BLaER1 (cell line): ENCODE data around the gene PWWP2B.

Experiments
- H3K27ac ChIP-seq: shearing (Covaris generic); formaldehyde crosslinking; 2 replicates; pipeline ENCODE4 v1.8.1; 2022
- H3K27me3 ChIP-seq: shearing (Covaris generic); formaldehyde crosslinking; 2 replicates; pipeline ENCODE4 v1.8.1; 2022
- H3K36me3 ChIP-seq: shearing (Covaris generic); formaldehyde crosslinking; 2 replicates; pipeline ENCODE4 v1.8.1; 2022
- H3K4me1 ChIP-seq: shearing (Covaris generic); formaldehyde crosslinking; 2 replicates; pipeline ENCODE4 v1.8.1; 2022
- H3K4me2 ChIP-seq: shearing (Covaris generic); formaldehyde crosslinking; 2 replicates; pipeline ENCODE4 v1.8.1; 2022
- H3K4me3 ChIP-seq: shearing (Covaris generic); formaldehyde crosslinking; 2 replicates; pipeline ENCODE4 v1.8.1; 2022
- H3K9ac ChIP-seq: shearing (Covaris generic); formaldehyde crosslinking; 2 replicates; pipeline ENCODE4 v1.8.1; 2022
- H3K9me3 ChIP-seq: shearing (Covaris generic); formaldehyde crosslinking; 2 replicates; pipeline ENCODE4 v1.8.1; 2022
- H4K20me1 ChIP-seq: shearing (Covaris generic); formaldehyde crosslinking; 2 replicates; pipeline ENCODE4 v1.8.1; 2022
- Cebpa-rat ChIP-seq: shearing (Covaris generic); IDR thresholded peaks from 2 replicates; pipeline ENCODE4 v1.8.1; 2022

Gene PWWP2B

DNA sequence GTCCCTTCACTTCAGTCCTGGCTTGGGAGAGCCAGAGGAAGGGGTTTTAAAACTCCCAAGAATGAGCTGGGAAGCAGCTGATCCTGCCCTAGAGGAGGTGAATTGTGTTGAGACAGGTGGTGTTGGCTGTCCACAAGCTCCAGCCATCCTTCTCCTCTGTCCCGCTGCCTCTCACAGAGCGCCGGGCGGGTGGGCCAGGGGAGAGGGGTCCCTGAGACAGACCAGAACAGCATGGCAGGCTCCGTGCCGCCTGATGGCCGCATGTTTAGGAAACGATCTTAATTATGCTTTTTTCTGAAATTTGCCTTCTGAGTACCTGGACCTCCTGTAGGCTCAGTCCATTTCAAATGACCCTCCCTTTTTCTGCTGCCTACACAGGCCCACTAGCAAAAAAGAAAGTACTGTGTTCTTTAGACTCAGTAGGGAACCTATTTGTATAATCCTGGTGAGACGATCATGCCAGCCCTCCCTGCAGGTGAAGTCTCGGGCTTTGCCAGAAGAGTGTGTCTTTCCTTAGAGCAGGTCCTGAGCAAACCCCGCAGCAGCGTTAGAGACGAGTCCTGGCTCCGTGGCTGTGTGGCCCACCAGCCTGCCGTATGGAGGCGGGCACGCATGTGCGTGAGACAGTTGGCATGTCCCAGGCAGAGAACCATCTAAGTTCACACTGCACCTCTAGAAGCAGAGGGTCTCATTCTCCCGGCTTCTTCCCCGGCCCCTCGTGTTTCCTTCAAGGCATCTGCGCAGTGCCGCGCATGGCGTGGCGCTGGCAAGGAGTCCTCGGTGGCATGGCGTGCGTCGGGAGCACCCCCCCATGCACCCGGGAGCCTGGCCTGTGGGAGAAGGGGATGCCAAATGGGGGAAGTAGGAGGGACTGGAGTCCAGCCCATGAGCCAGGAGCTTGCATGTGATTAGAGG, 26.3 kb upstream of the PWWP2B start:
- Histone ChIP-seq H4K20me1 (peaks cover 4% of the 10 kb centered on the region; the same call in 1 of the 2 replicates), H3K36me3 (peaks cover 8% of the 10 kb centered on the region; the same call in 1 of the 2 replicates), H3K27me3 (0 out of 2 replicates have a peak, but pooled peaks cover 7% of the 10 kb centered on the region), H3K9ac (no peak overlapping the region), H3K27ac (no peak overlapping the region), H3K4me2 (peak overlapping the region; percentile 66), H3K4me1 (peaks cover 41% of the 10 kb centered on the region), H3K9me3 (no peaks in the 10 kb centered on the region), H3K4me3 (no peak overlapping the region)
- no peak for TF ChIP-seq Cebpa-rat

DNA sequence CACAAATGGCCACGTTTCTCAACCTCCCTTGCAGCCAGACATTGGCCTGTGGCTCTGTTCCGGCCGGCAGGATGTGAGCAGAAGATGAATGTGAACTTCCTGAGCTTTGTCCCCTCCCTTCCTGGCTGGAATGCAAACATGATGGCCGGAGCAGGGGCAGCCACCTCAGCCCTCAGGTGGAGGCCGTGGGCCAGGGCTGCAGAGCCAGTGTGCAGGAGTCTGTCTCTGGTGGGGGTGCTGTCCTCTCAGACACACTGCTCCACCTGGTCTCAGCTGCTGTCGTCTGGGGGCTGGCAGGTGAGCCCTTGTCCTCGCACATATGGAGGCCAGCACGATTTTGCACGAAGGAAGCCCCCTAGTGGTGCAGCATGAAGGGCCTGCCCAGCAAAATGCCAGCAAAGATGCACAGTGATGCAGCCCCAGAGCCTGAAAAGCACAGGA, 25.3 kb upstream of the PWWP2B start:
- H3K27ac ChIP-seq = no peak overlapping the region
- peaks cover under 1% of the 10 kb centered on the region; the same call in 1 of the 2 replicates for H3K36me3 ChIP-seq
- 0 out of 2 replicates have a peak, but pooled peaks cover 9% of the 10 kb centered on the region for H3K27me3 ChIP-seq
- no peak overlapping the region for H3K9ac ChIP-seq
- no peaks in the 10 kb centered on the region for H3K9me3 ChIP-seq
- H3K4me3 ChIP-seq = no peak overlapping the region
- TF ChIP-seq Cebpa-rat = no peak
- peaks cover 4% of the 10 kb centered on the region; the same call in 1 of the 2 replicates for H4K20me1 ChIP-seq
- H3K4me1 ChIP-seq = peaks cover 43% of the 10 kb centered on the region
- peak overlapping the region; percentile 66 for H3K4me2 ChIP-seq

DNA sequence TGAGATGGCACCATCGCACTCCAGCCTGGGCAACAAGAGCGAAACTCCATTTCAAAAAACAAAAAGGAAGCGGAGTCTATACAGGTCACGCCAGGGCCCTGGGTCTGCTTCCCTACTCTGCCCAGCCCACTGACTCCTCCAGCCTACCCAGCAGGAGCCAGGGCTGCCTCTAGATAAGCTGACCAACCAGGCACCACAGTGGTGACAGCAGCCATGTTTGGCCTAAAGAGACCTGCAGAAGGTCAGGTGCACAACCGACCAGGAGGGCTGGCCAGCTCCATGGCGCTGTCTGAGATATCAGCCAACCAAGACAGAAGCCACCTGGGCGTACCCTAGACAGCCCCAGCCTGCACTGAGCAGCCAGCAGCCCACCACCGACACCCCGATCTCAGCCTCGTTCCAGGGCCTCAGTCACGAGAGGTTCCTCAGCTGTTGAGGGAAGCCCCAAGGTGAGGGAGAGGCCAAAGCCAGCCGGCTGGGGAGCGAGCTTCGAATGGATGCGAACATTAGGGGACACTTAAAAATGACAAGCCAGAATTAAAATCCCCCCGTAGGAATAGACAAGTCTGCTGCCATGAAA, 24.4 kb upstream of the PWWP2B start:
- Histone ChIP-seq H3K9ac (no peak overlapping the region), H3K9me3 (no peaks in the 10 kb centered on the region), H3K4me3 (no peak overlapping the region), H4K20me1 (peaks cover 4% of the 10 kb centered on the region; the same call in 1 of the 2 replicates), H3K4me2 (no peak overlapping the region), H3K4me1 (peaks cover 43% of the 10 kb centered on the region), H3K27me3 (0 out of 2 replicates have a peak, but pooled peaks cover 9% of the 10 kb centered on the region), H3K36me3 (no peaks in the 10 kb centered on the region), H3K27ac (no peak overlapping the region)
- TF ChIP-seq Cebpa-rat = no peak

DNA sequence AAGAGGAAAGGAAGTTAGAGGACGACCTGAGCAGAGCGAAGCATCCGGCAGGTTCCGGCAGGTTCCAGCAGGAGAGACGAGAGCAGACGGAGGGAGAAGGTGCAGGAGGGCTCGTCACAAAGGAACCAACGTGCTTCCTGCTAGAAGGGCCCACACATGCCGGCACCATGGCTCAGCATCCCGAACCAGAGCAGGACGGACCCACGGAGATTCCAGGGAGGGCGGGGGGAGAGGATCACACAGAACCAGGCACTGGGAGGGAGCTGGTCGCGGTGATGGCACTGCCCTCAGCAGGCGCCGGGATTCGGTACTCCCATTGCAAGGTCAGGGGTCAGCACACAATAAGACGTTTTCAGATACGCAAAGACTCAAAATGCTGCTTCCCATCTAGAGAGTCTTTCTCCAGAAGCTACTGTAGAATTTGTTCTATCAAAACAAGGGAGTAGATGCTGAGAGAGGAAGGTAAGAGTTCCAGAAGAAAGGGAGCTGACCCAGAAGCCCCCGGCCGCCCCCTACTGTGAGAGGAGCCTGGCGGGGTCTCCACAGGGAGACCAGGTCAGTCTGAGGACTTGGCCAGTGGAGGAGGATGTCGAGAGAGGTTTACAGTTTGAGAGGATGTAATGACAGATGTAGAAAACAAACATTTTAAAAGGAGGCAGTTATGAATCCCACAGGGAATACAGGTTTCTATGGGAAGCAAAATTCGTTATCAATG, 23.6 kb upstream of the PWWP2B start:
- Histone ChIP-seq H3K4me3 (no peak overlapping the region), H3K4me2 (peak overlapping the region; percentile 53), H3K4me1 (peaks cover 43% of the 10 kb centered on the region), H3K9me3 (no peaks in the 10 kb centered on the region), H3K27me3 (peaks cover 9% of the 10 kb centered on the region; the same call in 1 of the 2 replicates), H3K36me3 (no peaks in the 10 kb centered on the region), H4K20me1 (peaks cover 4% of the 10 kb centered on the region; the same call in 1 of the 2 replicates), H3K9ac (no peak overlapping the region), H3K27ac (no peak overlapping the region)
- TF ChIP-seq Cebpa-rat = no peak

DNA sequence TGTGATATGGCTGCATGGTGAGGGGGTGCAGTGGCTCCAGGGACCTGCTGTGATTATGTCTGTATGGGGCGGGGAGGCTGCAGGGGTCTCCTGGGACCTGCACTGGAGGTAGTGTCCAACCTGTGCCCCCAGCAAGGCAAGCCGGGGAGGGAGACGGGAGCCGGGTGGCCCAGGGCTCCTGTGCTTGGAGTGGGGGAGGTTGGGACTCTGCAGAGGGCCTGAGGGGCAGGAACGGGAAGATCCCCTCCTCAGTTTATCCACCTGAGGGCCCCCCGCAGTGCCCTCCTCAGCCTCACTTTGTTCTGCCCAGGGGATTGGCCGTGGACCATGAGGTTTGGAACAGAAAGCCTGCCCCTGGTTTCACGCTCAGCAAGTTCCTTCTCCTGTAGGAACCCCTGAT, 22.8 kb upstream of the PWWP2B start:
- peaks cover 12% of the 10 kb centered on the region; the same call in 1 of the 2 replicates for H3K27me3 ChIP-seq
- H4K20me1 ChIP-seq = peaks cover 4% of the 10 kb centered on the region; the same call in 1 of the 2 replicates
- peaks cover 43% of the 10 kb centered on the region for H3K4me1 ChIP-seq
- no peak overlapping the region for H3K9ac ChIP-seq
- TF ChIP-seq Cebpa-rat = no peak
- H3K4me3 ChIP-seq = no peak overlapping the region
- H3K27ac ChIP-seq = no peak overlapping the region
- no peaks in the 10 kb centered on the region for H3K9me3 ChIP-seq
- peak overlapping the region; percentile 53 for H3K4me2 ChIP-seq
- H3K36me3 ChIP-seq = no peaks in the 10 kb centered on the region

DNA sequence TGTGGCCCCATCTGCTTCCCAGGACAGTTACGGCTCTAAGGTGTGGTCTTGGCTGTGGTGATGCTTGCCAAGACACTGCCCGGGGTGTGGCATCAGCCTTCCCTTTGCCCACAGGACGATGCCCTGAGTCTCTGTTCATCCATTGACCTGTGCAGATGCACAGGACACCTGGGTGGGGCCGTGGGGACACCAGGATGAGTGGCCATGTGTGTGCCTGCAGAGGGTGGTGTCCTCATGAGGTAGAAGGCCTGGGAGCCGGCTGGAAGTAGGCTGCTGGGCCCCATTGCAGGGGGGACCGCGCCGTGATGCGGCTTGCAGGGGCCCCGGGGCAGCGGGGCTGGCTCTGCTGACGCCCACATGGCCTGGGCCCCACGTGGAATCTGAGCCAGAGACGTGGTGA, 22.4 kb upstream of the PWWP2B start:
- Histone ChIP-seq H3K9me3 (no peaks in the 10 kb centered on the region), H3K4me3 (no peak overlapping the region), H3K36me3 (no peaks in the 10 kb centered on the region), H3K9ac (no peak overlapping the region), H4K20me1 (peaks cover 4% of the 10 kb centered on the region; the same call in 1 of the 2 replicates), H3K4me1 (peaks cover 43% of the 10 kb centered on the region), H3K27ac (no peak overlapping the region), H3K27me3 (peaks cover 12% of the 10 kb centered on the region; the same call in 1 of the 2 replicates), H3K4me2 (no peak overlapping the region)
- TF ChIP-seq Cebpa-rat = no peak

DNA sequence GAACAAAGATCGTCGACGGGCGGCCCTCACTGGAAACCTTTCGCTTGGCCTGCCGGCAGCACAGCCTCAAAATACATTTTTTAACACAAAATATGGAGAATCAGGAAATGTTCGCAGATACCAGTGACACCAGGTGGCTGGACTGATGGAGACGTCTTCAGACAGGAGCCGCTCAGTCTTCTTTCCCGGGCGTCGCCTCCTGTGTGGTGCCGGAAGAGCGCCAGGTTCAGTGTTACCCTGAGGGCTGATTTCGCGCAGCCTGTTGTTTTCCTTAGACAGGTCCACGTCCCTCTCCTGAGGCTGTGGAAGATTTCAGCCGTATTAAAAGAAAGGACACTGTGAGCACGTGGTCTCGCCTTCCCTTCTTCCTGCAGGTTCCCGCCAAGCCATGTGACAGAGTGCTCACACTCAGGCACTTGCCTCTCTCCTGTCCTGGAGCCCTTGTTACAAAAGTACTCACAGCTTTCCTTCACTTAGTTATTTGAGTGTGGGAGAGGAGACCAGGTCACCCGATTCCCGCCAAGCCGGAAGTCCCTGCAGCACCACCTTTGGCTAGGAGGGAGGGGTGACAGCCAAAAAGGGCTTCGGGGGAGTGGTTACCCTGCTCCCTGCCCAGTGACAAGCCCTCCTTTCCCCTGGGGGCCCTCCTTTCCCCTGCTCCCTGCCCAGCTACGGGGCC, 21.7 kb upstream of the PWWP2B start:
- Histone ChIP-seq H3K27me3 (peaks cover 14% of the 10 kb centered on the region; the same call in 1 of the 2 replicates), H3K9me3 (no peaks in the 10 kb centered on the region), H3K9ac (no peak overlapping the region), H3K4me3 (no peak overlapping the region), H3K36me3 (no peaks in the 10 kb centered on the region), H3K27ac (no peak overlapping the region), H3K4me2 (no peak overlapping the region), H4K20me1 (peaks cover 4% of the 10 kb centered on the region; the same call in 1 of the 2 replicates), H3K4me1 (peaks cover 43% of the 10 kb centered on the region)
- no peak for TF ChIP-seq Cebpa-rat

DNA sequence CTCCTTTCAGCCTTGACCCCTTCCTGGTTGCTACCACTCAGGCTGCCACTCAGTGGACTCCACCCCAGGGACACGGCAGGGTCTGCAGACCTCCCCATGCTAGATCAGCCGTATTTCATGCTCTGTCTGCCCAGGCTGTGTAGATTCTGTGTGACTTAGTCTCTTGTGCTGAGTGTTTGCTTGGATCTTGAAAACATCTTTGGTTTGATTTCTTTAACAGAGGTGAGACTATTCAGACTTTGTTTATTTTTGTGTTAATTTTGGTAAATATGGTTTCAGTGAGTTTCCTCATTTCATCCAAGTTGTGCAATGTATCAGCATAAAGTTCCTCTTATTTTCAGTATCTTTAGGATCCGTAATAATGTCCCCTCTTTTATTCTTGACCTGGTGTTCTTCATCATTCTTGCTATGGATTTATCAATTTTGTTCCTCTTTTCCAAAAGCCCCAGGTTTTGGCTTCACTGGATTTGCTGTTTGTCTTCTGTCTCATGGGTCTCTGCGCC, 21.2 kb upstream of the PWWP2B start:
- no peak overlapping the region for H3K27ac ChIP-seq
- no peak overlapping the region for H3K4me3 ChIP-seq
- peaks cover 4% of the 10 kb centered on the region; the same call in 1 of the 2 replicates for H4K20me1 ChIP-seq
- H3K4me2 ChIP-seq = no peak overlapping the region
- peaks cover 19% of the 10 kb centered on the region for H3K27me3 ChIP-seq
- H3K9me3 ChIP-seq = no peaks in the 10 kb centered on the region
- peaks cover 40% of the 10 kb centered on the region for H3K4me1 ChIP-seq
- no peaks in the 10 kb centered on the region for H3K36me3 ChIP-seq
- no peak for TF ChIP-seq Cebpa-rat
- no peak overlapping the region for H3K9ac ChIP-seq

DNA sequence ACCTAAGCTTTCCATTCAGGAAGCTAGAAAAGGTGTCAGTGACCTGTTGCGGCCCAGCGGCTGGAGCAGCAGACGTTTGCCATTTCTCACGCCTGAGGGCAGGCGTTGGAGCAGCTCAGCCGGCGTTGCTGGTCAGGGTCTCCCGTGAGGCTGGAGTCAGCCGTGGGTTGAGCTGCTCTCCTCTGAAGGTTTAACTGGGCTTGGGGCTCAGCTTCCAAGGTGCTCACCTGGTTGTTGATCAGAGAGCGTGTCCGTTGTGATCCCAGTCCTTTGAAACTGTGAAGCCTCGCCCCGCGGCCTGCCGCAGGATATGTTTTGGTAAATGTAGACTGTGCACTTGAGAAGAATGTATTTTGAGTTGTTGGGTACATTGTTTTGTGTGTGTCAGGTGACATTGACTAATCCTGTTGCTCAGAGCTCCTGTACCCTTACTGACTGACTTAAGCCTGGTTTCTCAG, 20.6 kb upstream of the PWWP2B start:
- peaks cover 4% of the 10 kb centered on the region; the same call in 1 of the 2 replicates for H4K20me1 ChIP-seq
- no peak for TF ChIP-seq Cebpa-rat
- no peak overlapping the region for H3K27ac ChIP-seq
- H3K27me3 ChIP-seq = peaks cover 25% of the 10 kb centered on the region
- H3K4me1 ChIP-seq = peaks cover 35% of the 10 kb centered on the region
- H3K4me2 ChIP-seq = no peak overlapping the region
- H3K4me3 ChIP-seq = no peak overlapping the region
- H3K9me3 ChIP-seq = no peaks in the 10 kb centered on the region
- H3K36me3 ChIP-seq = no peaks in the 10 kb centered on the region
- H3K9ac ChIP-seq = no peak overlapping the region
